Transverse colon (tissue), 3 donors: ENCODE results near the gene OSBPL2.

ENCODE experiments used
- CTCF ChIP-seq, 5 experiments: fragments of 200-600 bp in 3 of 5; fragments of 450-650 bp in 2 of 5; sonication (generic) in 3 of 5; IDR thresholded peaks; 1 replicate in 2 of 5; 2 replicates in 3 of 5; pipeline ENCODE4 v1.5.1; 2016 to 2017; ENCODE audit warnings: antibody characterized with exemption in 5 of 5, inconsistent platforms in 3 of 5, mild to moderate bottlenecking in 2 of 5, moderate library complexity in 1 of 5
- POLR2A ChIP-seq: fragments of 450-650 bp; IDR thresholded peaks from one replicate; pipeline ENCODE4 v1.6.1; 2016; ENCODE audit warnings: antibody characterized with exemption, mild to moderate bottlenecking, moderate library complexity

DNA sequence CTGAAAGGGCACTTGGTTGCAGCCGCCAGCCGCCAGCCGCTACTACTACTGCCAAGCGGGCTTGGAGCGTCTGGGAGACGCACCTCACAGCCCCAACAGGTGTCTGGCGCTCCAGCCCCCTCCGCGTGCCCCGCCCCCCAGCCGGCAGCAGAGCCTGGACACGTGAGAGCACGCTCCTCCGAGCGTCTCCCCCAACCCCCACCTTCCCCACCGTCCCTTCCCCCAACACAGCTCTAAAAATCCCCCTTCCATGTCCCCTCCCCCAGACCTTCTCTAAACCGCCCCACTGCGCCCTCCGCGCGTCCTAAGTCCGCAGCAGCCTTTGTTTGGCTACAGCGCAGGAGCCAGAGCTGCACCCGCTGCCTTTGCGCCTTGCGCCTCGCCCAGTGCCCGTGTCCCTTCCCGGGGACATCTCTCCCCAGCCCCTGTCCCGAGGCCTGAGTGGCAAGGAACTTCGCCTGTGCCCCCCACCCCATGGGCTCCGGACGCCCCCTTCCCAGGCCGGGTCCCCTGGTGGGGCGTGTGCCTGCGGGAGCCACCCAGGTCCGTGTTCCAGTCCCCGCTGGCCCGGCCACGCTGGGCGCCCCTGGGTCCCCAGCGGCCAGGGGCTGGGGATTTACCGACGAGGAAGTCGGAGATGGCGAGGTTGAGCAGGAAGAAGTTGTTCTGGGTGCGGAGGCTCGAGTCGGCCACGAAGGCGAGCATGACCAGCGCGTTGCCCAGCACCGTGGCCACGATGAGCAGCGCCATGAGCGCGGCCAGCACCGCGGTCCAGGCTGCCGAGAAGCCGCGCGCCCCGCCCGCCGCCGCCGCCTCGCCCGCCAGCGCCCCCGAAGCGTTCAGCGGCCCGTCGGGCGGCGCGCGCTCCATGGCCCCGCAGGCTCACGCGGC is 19.0 kb upstream of the OSBPL2 start:
- TF ChIP-seq CTCF (IDR thresholded peaks at IDR 0.05): no peak
- no peak for TF ChIP-seq POLR2A
